HG02798 (cell line): ENCODE measurements around the gene DYNLT4.
"Not testable (repeated sequence)": the region's sequence is repeated elsewhere in the genome, so short reads cannot be mapped to it uniquely, and the experiment has no call there.

Source experiments
- ATAC-seq: cut with Tn5 transposase; IDR thresholded peaks from one replicate; pipeline ENCODE4 v1.9.1; 2021; ENCODE audit warnings: mild to moderate bottlenecking; ENCODE audit not compliant: unreplicated experiment, poor library complexity

The DYNLT4 gene

DNA sequence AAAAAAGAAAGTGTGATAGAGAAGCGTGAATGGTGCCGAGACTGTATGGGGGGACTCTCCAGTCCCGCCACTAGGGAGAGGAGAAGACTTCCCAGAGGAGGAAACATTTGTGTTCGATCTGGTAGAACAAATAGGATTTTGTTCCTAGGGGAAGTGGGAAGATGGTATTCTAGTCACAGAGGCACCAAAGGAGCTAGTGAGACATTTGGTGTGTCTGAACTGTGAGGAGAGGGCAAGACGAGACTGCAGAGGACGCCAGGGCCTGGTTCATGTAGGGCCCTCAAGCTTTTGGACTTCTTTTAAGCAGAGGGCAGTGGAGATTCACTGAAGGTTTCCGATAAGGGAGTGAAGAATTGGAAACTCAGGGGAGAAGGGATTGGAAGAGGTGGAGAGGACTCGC lies 4.1 kb upstream of the DYNLT4 start:
- ATAC-seq = no peak

DNA sequence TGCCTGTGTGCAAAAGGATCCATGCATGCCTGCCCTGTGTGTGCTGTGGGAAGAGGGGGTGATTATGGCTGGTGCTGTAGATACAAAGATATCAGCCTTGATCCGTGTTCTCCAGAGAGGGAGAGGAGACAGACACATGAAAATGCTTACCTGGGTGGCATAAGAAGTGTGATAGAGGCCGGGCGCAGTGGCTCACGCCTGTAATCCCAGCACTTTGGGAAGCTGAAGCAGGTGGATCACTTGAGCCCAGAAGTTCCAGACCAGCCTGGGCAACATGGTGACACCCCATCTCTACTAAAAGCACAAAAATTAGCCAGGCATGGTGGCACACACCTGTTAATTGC lies 3.6 kb upstream of the DYNLT4 start:
- not testable (repeated sequence) for ATAC-seq

DNA sequence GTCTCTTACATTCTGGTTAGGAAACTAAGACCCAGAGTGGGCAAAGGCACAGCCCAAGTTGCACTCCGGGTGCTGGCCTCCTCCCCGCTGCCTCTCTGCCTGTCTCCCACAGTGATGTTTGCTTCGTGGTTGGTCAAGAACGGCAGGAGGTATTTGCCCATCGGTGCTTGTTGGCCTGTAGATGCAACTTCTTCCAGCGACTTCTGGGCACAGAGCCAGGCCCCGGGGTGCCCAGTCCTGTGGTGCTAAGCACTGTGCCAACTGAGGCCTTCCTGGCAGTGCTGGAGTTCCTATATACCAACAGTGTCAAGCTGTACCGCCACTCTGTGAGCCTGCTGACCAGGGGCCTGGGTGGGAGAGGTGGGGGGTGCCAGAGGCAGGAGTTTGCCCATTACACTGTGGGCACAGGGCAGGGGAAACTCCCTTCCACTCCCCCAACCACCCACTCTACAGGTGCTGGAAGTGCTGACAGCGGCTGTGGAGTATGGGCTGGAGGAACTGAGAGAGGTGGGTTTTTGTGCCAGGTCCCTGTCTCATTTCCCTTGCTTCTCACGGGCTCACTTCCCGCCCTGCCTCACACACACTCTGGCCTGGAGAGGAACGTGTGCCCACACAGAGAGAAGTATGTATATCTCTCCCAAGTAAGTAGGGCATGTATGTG lies 3.1 kb upstream of the DYNLT4 start:
- ATAC-seq = no peak

DNA sequence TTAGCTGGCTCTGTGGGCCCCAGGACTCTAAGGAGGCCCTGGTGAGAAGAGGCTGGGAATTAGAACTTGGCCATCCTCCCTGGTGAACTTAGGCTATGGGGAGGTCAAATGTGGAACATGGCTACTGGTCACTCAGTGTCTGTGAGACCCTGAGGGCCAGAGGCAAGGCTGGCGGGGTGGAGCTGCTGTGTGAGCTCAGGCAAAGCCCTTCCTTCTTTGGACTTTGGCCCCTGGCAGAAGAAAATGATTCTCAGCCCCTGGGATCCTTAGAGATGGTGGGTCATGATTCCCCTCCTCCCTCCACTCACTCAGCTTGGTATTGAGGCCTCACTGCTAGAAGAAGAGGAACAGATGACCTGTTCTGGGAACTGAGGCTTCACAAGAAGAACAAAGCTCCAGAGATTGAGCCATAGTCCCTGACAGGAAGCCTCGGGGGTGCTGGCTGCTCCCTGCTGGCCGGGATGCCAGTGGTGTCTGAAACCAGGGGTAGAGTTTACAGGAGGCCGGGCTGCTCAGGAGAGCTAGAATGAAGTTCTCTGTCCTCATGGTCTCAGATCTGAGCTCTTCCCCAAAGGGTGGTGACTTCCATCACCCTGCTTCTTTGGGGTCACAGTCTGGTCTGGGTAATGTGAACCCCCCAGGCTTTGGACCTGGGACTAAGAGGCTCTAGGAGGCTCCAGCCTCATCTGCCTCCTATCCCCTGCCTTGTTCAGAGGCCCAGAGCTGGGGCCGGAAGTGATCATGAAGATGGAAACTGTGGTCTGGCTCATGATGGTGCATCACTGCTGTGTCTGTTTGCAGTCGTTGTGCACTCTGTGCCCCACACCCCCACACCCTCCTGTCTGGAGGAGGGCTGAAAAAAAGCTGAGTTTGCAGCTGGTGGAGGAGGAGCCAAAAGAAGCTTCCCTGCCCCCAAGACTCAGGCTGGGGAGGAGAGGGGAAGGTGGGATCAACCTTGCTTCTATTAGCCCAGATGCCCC lies 2.1 kb upstream of the DYNLT4 start:
- peak; percentile 47 for ATAC-seq

DNA sequence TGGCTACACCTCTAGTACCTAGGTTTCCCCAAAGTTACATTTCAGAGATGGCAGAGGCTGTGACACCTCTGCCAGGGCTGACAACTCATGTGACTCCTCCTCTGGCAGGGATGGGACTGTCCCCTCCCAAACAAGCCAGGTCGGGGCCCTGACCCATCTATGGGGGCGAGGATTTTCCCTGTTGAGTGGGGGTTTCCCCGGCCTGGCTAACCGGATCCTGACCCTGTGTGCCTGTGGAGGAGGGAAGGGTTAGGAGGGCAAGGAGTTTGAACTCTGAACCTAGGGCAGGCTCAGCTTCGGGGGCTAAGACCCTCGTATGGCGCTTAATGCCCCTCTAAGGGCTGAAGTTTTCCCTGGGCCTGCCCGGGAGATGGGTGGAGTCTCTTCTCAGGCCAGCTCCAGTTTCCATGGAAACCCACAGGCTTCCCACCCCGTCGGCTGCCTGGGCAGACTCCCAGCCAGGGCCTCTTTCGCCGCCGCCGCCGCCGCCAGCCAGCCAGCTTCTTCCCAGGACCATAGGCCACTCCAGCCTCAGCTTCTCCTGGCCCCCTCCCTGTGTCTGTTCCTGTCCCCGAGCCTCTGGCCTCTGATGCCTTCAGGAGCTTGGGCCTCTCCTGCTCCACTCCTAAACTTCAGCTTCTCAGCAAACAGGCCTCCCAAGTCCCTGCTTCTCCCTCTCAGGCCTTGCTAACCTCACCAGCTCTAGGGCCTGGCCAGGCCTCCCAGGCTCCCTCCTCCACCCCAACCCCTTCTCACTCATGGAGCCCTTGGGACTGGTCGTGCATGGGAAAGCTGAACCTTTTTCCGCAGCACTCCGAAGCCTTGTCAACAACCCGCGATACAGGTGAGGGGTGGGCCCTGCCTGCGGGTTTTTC lies 1.1 kb upstream of the DYNLT4 start, which contains the start of gene BTBD19:
Gene BTBD19 (plus strand): TSS at position 461 of the 875 bp plus-strand sequence. CDS start 298 bp downstream, at position 759.
- ATAC-seq = peak; percentile 32

DNA sequence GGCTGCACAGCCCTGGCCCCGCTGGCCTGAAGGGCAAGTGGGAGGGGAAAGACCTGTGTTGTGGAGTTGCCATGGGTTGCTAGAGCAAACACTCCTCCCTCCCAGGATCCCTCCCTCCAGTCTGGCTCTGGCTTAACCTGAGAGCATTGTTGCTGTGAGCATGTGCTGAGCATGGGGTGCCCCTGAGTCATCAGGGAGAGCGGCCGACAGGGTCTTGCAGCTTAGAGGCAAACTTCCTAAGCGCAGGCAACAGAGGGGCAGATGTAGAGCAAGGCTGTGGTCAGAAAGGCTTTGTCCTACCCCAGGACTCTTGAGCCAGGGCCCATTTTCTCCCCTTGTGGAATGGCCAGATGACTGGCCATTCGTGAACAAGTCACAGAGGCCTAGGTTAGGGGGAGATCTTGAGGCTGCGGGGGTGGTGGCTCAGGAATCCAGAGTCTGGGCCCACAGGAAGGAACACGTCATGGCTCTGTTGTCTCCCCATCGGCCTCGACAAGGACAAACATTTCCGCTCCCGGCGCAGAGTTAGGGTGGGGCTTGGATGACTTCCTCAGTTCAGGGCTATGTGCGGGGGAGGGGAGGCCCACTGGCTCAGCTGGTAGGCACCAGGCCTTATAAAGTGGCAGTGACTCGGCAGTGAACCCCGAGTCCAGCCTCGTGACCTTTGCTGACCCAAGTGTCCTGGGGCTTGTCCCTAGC lies 362 bp upstream of the DYNLT4 start:
- ATAC-seq = peak; percentile 34

DNA sequence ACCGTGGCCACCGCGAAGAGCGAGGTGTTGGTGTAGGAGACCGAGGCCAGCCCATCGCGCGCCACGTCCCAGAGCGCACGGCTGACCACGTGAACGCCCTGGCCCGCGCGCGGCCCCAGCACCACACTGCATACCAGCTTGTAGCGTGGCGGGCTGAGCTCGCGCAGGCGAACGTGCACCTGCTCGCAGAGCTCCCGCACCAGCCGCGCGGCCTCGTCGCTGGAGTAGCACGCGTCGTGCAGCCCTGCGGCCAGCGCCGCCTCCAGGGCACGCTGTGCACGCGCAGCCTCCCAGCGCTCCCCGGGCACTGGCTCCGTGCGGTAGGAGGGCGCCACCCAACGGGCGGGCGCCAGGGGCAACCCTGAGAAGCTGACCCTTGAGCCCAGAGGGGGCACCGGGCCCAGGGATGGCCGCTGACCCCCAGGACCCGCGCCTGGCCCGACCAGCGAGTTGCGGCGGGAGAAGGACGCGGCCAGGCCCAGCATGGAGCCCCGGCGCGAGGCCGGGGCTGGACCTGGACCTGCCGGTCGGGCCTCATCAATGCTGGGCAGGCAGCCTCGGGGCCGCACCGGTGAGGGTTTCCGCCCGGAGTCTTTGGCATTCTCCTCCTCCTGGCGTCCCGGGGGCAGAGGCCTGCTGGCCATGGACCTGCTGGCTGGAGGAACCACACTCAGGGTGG lies 987 bp downstream of the DYNLT4 start:
- ATAC-seq = no peak

DNA sequence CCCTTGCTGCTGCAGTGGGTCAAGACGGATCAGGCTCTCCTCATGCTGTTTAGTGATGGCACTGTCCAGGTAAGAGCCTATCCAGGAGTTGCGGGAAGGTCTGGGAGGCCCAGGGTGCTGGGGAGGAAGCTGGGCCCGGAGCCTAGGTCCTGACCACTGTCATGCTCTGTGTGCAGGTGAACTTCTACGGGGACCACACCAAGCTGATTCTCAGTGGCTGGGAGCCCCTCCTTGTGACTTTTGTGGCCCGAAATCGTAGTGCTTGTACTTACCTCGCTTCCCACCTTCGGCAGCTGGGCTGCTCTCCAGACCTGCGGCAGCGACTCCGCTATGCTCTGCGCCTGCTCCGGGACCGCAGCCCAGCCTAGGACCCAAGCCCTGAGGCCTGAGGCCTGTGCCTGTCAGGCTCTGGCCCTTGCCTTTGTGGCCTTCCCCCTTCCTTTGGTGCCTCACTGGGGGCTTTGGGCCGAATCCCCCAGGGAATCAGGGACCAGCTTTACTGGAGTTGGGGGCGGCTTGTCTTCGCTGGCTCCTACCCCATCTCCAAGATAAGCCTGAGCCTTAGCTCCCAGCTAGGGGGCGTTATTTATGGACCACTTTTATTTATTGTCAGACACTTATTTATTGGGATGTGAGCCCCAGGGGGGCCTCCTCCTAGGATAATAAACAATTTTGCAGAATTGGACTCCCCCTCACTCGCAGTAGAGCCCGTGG lies 1.7 kb downstream of the DYNLT4 start:
- ATAC-seq = no peak

DNA sequence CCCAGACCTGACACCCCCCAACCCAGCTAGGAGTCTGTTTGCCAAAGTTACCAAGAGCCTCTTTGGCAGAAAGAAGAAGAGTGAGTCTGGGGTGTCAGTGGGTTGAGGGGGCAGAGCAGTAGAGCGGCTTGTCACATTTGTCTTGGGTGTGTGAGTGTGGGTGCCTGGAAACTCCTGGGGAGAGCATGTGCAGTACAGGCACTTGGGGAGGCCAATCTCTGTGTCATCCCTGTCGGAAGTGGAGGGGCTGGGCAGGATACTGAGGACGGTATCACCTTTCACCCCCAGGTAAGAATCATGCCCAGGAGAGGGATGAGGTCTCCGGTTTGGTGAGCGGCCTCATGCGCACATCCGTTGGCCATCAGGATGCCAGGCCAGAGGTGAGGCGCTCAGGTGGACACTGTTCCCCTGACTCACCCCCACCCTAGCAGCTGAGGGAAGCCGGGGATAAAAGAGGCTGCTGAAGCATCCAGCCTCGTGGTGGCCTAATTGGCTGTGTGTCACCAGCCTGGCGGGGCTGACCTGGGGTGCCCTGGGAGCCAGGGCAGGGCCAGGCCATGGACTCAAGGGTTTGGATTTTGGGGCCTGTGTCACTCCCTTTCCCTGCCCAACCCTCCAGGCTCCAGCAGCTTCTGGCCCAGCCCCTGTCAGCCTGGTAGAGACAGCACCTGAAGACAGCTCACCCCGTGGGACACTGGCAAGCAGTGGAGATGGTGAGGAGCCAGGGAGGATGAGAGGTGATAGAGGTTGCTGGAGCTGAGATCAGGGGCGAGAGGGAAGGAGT lies 3.6 kb downstream of the DYNLT4 start:
- ATAC-seq = no peak

DNA sequence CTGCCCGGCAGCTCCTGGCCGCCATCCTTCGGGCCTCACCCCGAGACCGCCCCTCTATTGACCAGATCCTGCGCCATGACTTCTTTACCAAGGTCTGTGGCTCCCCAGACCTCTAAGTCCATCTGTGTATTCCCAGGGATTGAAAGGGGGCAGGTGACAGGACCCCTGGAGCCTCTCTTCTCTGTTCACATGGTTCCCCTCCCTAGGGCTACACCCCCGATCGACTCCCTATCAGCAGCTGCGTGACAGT lies 4.2 kb downstream of the DYNLT4 start:
- ATAC-seq = no peak

DNA sequence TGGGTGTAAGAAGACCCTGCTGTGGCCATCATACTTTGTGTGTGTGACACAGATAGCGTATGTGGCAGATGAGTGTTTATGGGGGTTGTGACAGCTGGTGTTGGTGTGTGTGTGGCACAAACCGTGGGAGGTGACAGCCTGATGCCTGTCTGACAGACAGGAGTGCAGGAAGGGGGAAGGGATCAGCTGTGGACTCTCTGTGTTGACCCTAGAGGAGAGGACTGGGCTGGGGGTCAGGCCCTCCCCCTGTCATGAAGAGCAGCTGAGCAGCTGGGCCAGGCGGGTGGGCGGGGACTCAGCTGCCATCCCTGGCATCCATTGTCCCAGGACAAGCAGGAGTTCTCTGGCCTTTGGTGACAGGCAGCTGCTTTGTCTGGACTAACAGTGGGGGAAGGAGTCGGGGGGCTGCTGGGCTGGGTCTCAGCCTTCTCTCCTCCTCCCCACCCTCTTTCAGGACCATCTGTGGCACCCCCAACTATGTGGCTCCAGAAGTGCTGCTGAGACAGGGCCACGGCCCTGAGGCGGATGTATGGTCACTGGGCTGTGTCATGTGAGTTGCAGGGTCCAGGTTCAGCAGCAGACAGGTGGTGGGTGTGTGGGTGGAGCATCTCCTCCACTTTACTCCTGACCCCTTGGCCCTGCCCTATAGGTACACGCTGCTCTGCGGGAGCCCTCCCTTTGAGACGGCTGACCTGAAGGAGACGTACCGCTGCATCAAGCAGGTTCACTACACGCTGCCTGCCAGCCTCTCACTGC lies 4.7 kb downstream of the DYNLT4 start:
- no peak for ATAC-seq

DNA sequence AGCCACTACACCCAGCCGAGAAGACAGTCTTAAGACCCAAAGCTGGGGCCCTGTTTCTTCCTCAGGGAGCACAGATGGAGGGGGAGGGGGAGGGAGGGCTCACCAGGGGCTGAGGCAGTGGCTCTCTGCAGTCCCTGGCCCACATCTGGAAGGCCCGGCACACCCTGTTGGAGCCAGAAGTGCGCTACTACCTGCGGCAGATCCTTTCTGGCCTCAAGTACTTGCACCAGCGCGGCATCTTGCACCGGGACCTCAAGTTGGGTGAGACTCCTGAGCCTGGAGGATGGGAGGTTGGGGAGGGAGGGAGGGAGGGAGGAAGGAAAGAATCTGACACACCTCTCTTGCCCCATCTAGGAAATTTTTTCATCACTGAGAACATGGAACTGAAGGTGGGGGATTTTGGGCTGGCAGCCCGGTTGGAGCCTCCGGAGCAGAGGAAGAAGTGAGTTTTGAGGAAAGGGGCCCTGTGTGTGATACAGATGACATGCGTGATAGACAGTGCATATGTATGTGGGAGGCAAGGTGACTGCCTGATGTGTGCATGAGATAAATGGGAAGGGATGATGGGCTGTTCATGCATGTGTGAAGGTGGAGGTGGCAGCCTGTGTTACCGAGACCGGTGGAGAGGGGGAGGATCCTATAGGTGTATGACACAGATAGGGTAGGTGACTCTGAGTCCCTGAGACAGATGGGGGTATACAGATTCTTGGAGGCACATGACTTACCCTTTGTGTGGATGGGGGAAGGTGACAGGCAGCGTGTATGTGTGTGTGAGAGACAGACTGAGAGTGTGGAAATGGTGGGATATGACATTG lies 5.5 kb downstream of the DYNLT4 start:
- ATAC-seq = no peak

DNA sequence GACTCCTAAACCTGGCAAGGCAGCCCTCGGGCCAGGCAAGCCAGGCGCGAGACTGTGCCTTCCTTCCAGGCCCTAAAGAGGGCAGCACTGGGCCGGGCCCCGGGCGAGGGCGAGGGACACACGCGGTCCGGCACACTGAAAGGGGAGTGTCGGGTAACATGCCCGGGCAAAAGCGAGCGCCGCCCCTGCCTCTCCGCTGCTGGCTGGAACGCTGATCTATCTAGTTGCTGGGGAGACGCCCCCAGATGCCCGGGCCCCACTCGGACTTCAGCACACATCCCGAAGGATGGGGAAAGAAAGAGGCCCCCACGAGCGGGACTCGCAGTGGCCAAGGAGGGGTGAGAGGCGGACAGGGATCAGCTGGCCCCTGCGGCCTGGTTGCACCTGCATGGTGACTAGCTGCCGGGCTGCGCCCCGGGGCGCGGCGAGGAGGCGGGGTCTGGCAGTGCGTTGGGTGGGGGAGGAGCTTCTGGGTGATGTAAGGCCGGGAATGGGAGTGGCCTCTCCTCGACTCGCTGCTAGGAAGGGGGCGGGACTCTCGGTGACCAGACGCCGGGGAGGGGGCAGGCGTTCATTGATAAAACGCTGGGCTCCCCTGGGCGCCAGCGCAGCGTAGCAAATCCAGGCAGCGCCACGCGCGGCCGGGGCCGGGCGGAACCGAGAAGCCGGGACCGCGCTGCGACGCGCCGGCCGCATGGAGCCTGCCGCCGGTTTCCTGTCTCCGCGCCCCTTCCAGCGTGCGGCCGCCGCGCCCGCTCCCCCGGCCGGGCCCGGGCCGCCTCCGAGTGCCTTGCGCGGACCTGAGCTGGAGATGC lies 7.2 kb downstream of the DYNLT4 start, which contains the start of gene PLK3:
Gene PLK3 (plus strand): TSS at position 608 of the 815 bp plus-strand sequence. CDS start 87 bp downstream, at position 695.
- peak; percentile 88 for ATAC-seq

DNA sequence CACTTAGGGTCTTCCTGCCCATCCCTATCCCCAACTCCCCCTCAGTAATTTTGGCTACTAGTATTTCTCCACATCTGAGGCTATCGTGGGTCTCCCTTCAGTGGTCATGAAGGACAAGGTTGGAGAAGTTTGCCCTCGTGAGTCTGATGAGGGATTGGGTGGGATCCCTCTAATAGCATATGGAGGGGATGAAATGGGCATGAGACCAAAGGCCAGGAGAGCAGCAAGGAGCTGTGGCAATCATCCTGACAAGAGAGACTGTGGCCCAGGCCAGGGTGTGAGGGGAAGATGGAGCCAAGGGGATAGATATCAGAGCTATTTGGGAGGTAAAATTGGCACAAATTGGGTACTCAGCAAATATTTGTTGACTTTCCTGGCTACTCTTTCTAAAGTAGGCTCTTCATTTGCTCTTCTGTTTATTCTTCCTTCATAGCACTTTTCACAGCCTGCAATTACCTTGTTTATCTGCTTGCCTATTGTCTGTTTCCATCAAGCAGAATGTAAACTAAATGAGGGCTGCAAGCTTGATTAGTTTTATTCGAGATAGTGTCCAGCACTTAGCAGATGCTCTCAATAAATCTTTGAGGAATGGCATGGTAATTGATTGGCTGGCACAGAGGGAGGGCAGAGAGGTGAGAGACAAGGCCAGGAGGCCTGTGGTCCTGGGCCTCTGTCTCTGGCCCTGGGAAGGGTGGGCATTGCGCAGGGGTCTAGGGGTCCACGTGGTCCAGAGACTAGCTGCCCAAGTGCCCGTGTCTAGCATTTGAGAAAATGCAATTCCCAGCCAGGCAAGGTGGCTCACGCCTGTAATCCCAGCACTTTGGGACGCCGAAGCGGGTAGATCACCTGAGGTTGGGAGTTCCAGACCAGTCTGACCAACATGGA lies 8.4 kb downstream of the DYNLT4 start:
- ATAC-seq = no peak

DNA sequence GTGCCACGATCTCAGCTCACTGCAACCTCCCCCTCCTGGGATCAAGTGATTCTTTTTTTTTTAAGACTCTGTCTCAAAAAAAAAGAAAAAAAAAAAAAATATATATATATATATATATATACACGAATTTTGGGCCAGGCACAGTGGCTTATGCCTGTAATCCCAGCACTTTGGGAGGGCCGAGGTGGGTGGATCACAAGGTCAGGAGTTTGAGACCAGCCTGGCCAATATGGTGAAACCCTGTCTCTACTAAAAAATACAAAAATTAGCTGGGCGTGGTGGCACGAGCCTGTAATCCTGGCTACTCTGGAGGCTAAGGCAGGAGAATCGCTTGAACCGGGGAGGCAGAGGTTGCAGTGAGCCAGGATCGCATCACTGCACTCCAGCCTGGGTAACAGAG lies 9.3 kb downstream of the DYNLT4 start:
- not testable (repeated sequence) for ATAC-seq
